K562 (cell line): ENCODE measurements around the gene TRAPPC2L. TPM values are rescaled to one million over a fixed set of nuclear protein-coding genes. Genes with fewer than 3 reads are reported as not detected.

Source experiments
- ARNT ChIP-seq, 2 experiments: fragments of 450-650 bp; IDR thresholded peaks; 2 replicates each; pipeline ENCODE4 v1.6.1; 2016; ENCODE audit warnings: mild to moderate bottlenecking in 1 of 2
- KLF10 ChIP-seq: fragments of 250-450 bp; sonication (Bioruptor Pico); IDR thresholded peaks from 2 replicates; pipeline ENCODE4 v1.6.1; 2021; ENCODE audit warnings: matching md5 sums
- MAFK ChIP-seq: IDR thresholded peaks from 2 replicates; pipeline ENCODE4 v1.6.1; 2011; ENCODE audit warnings: low read length, improper control_type of control experiment
- MAZ ChIP-seq, 2 experiments: fragments of 450-650 bp in 1 of 2; sonication (generic) in 1 of 2; formaldehyde crosslinking; IDR thresholded peaks in 1 of 2; conservative IDR thresholded peaks in 1 of 2; 2 replicates each; pipeline versions ENCODE4 v1.4.0 to v1.5.0; 2020; ENCODE audit warnings: mild to moderate bottlenecking in 1 of 2, missing genetic modification reagents in 1 of 2
- NFYB ChIP-seq: IDR thresholded peaks from 2 replicates; pipeline ENCODE4 v1.6.1; 2011; ENCODE audit warnings: mild to moderate bottlenecking, moderate library complexity; ENCODE audit not compliant: insufficient read length; ENCODE audit errors: extremely low read depth
- PRPF4 ChIP-seq: fragments of 200-400 bp; formaldehyde crosslinking; IDR thresholded peaks from one replicate; pipeline ENCODE4 v1.6.1; 2017; ENCODE audit warnings: low read length, low read depth, mild to moderate bottlenecking; ENCODE audit not compliant: insufficient read depth, poor library complexity, severe bottlenecking
- ZC3H8 ChIP-seq: fragments of 450-650 bp; IDR thresholded peaks from 2 replicates; pipeline ENCODE4 v1.6.1; 2017
- ZNF436 ChIP-seq: fragments of 250-450, 450-650 bp; sonication (Bioruptor Pico); formaldehyde crosslinking; IDR thresholded peaks from 2 replicates; pipeline ENCODE4 v1.7.0; 2020; ENCODE audit warnings: mild to moderate bottlenecking
- polyA plus RNA-seq, 8 experiments: library from polyadenylated mRNA; depleted of rRNA in 4 of 8; stranded (reverse) in 5 of 8; unstranded in 3 of 8; fragments of >200 nt; fragmentation: Nextera tagmentation in 2 of 8; fragmentation: Illumina TruSeq in 1 of 8; extraction: Ambion mirVana in 2 of 8; extraction: Trizol in 1 of 8; gene quantifications; 2 replicates each; pipeline versions ENCODE4 v1.2.1 to v1.2.3, GENCODE V29; 2011 to 2014; ENCODE audit warnings: inconsistent platforms in 1 of 8, missing spikeins in 1 of 8
- total RNA-seq, 7 experiments: library from RNA; depleted of rRNA in 6 of 7; stranded (reverse); fragments of >200 nt in 6 of 7; fragmentation: Illumina TruSeq in 2 of 7; extraction: Trizol in 2 of 7; gene quantifications; 2 replicates each; pipeline versions ENCODE4 v1.2.1 to v1.2.3, GENCODE V29; 2011 to 2021; ENCODE audit warnings: low replicate concordance in 1 of 7
- TF ChIP-seq, protein P1 (sequence below): fragments of 450-650 bp; IDR thresholded peaks from 2 replicates; pipeline ENCODE4 v1.6.1; 2016; ENCODE audit warnings: mild to moderate bottlenecking, moderate library complexity
- TF ChIP-seq, protein P2 (sequence below): fragments of 450-650 bp; IDR thresholded peaks from 2 replicates; pipeline ENCODE4 v1.6.1; 2017; ENCODE audit warnings: antibody characterized with exemption, mild to moderate bottlenecking

Gene TRAPPC2L
- total and polyA plus RNA-seq, 9 of the 15 experiments (the other 6 are each of a cell fraction or from before 2014, with no cell fraction given), result 60.4 to 398 (median 97.5) TPM

DNA sequence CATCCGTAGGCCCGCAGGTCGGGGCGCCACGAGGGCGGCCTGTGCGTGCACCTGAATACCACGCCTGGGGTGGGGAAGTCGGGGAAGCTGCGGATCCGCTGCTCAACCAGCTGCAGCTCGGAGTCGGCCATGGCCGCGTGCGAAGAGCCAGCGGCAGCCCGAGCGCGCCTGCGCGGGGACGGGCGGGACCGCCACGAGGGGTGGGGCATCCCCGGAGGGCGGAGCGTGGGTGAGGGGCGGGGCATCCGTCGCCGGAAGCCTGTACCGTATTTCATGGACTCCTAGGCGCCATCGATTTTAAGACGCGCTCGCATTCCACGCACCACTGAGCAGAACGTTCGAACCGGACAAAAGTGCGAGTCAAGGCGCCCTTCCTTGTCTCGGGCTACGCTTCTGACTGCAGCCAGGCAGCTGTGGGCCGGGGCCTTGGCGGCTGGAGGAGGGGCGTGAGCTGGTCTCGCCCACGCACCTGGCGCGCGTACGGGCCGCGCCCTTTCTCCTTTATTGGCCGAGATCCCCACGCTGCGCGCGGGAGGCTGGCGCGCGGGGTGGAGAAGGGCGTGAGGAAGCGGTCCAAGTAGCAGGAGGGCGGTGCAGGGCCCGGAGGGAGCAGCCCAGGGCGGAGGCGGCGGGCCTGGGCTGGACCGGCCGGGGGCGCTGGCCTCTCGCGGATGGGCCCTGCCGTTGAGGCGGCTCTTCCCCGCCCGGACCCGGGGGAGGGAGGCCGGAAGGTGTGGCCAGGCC, 45.0 kb upstream of the TRAPPC2L start, which contains the start of gene APRT (continued):
- TF ChIP-seq, protein P1, sequence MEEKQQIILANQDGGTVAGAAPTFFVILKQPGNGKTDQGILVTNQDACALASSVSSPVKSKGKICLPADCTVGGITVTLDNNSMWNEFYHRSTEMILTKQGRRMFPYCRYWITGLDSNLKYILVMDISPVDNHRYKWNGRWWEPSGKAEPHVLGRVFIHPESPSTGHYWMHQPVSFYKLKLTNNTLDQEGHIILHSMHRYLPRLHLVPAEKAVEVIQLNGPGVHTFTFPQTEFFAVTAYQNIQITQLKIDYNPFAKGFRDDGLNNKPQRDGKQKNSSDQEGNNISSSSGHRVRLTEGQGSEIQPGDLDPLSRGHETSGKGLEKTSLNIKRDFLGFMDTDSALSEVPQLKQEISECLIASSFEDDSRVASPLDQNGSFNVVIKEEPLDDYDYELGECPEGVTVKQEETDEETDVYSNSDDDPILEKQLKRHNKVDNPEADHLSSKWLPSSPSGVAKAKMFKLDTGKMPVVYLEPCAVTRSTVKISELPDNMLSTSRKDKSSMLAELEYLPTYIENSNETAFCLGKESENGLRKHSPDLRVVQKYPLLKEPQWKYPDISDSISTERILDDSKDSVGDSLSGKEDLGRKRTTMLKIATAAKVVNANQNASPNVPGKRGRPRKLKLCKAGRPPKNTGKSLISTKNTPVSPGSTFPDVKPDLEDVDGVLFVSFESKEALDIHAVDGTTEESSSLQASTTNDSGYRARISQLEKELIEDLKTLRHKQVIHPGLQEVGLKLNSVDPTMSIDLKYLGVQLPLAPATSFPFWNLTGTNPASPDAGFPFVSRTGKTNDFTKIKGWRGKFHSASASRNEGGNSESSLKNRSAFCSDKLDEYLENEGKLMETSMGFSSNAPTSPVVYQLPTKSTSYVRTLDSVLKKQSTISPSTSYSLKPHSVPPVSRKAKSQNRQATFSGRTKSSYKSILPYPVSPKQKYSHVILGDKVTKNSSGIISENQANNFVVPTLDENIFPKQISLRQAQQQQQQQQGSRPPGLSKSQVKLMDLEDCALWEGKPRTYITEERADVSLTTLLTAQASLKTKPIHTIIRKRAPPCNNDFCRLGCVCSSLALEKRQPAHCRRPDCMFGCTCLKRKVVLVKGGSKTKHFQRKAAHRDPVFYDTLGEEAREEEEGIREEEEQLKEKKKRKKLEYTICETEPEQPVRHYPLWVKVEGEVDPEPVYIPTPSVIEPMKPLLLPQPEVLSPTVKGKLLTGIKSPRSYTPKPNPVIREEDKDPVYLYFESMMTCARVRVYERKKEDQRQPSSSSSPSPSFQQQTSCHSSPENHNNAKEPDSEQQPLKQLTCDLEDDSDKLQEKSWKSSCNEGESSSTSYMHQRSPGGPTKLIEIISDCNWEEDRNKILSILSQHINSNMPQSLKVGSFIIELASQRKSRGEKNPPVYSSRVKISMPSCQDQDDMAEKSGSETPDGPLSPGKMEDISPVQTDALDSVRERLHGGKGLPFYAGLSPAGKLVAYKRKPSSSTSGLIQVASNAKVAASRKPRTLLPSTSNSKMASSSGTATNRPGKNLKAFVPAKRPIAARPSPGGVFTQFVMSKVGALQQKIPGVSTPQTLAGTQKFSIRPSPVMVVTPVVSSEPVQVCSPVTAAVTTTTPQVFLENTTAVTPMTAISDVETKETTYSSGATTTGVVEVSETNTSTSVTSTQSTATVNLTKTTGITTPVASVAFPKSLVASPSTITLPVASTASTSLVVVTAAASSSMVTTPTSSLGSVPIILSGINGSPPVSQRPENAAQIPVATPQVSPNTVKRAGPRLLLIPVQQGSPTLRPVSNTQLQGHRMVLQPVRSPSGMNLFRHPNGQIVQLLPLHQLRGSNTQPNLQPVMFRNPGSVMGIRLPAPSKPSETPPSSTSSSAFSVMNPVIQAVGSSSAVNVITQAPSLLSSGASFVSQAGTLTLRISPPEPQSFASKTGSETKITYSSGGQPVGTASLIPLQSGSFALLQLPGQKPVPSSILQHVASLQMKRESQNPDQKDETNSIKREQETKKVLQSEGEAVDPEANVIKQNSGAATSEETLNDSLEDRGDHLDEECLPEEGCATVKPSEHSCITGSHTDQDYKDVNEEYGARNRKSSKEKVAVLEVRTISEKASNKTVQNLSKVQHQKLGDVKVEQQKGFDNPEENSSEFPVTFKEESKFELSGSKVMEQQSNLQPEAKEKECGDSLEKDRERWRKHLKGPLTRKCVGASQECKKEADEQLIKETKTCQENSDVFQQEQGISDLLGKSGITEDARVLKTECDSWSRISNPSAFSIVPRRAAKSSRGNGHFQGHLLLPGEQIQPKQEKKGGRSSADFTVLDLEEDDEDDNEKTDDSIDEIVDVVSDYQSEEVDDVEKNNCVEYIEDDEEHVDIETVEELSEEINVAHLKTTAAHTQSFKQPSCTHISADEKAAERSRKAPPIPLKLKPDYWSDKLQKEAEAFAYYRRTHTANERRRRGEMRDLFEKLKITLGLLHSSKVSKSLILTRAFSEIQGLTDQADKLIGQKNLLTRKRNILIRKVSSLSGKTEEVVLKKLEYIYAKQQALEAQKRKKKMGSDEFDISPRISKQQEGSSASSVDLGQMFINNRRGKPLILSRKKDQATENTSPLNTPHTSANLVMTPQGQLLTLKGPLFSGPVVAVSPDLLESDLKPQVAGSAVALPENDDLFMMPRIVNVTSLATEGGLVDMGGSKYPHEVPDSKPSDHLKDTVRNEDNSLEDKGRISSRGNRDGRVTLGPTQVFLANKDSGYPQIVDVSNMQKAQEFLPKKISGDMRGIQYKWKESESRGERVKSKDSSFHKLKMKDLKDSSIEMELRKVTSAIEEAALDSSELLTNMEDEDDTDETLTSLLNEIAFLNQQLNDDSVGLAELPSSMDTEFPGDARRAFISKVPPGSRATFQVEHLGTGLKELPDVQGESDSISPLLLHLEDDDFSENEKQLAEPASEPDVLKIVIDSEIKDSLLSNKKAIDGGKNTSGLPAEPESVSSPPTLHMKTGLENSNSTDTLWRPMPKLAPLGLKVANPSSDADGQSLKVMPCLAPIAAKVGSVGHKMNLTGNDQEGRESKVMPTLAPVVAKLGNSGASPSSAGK, result no peak
- TF ChIP-seq MAZ (CRISPR knock-in tag; conservative IDR thresholded peaks at IDR 0.05 in 1 of 2, IDR thresholded peaks at IDR 0.05 in 1 of 2), result peak; percentile 92 to 95
- TF ChIP-seq NFYB, result no peak
- no peak for TF ChIP-seq ZC3H8
- no peak for TF ChIP-seq ARNT (IDR thresholded peaks at IDR 0.05)
- TF ChIP-seq PRPF4, result no peak
- peak; percentile 85 for TF ChIP-seq MAFK
- TF ChIP-seq, protein P2, sequence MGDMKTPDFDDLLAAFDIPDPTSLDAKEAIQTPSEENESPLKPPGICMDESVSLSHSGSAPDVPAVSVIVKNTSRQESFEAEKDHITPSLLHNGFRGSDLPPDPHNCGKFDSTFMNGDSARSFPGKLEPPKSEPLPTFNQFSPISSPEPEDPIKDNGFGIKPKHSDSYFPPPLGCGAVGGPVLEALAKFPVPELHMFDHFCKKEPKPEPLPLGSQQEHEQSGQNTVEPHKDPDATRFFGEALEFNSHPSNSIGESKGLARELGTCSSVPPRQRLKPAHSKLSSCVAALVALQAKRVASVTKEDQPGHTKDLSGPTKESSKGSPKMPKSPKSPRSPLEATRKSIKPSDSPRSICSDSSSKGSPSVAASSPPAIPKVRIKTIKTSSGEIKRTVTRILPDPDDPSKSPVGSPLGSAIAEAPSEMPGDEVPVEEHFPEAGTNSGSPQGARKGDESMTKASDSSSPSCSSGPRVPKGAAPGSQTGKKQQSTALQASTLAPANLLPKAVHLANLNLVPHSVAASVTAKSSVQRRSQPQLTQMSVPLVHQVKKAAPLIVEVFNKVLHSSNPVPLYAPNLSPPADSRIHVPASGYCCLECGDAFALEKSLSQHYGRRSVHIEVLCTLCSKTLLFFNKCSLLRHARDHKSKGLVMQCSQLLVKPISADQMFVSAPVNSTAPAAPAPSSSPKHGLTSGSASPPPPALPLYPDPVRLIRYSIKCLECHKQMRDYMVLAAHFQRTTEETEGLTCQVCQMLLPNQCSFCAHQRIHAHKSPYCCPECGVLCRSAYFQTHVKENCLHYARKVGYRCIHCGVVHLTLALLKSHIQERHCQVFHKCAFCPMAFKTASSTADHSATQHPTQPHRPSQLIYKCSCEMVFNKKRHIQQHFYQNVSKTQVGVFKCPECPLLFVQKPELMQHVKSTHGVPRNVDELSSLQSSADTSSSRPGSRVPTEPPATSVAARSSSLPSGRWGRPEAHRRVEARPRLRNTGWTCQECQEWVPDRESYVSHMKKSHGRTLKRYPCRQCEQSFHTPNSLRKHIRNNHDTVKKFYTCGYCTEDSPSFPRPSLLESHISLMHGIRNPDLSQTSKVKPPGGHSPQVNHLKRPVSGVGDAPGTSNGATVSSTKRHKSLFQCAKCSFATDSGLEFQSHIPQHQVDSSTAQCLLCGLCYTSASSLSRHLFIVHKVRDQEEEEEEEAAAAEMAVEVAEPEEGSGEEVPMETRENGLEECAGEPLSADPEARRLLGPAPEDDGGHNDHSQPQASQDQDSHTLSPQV, result no peak
- no peak for TF ChIP-seq KLF10 (CRISPR knock-in tag)
- TF ChIP-seq ZNF436, result no peak
